Measurements from ENCODE around the gene GALNT18. TPM values are rescaled to one million over a fixed set of nuclear protein-coding genes. Genes with fewer than 3 reads are reported as not detected.

Gene GALNT18
- total RNA-seq, 1 donor from 2014 or later, result 6.6 TPM

DNA sequence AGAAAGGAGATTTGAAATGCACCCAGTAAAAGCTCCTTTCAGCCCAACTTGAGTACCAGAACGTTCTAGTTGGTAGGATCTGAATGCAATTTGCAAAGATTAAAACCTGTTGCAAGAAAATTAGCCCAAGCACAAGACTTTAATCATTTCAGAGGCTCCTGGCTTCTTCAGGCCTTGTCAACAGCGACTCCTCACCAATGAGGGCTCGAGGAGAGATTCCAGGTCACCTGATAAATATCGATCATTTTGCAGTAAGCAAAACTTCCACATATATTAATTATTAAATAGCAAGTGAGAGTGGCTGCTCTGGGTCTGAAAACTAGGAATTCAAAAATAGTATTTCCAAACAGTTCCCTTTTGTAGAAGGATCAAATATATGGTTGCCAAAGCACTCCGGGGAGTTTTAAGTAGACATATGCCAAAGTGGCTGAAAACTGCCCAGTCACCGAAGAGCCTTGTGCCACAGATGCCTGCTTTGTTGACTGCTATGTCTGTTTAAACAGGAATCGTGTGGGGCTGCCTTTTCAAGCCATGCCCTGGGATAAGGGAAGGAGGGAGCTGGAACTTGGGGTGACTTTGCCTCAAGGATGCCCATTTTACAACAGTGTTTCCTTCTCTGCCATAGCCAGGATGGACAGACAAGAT, 332.7 kb downstream of the GALNT18 start:
- Histone ChIP-seq H3K4me3 (ENCODE audit: low read depth, low read length) (no peak overlapping the region), H3K36me3 (ENCODE audit: control insufficient read depth, insufficient read depth, low read length) (no peaks in the 10 kb centered on the region), H3K27me3 (ENCODE audit: control insufficient read depth, insufficient read depth, low read length) (no peaks in the 10 kb centered on the region)
- no peak for DNase-seq (ENCODE audit: low read depth)
- TF ChIP-seq, protein P1, sequence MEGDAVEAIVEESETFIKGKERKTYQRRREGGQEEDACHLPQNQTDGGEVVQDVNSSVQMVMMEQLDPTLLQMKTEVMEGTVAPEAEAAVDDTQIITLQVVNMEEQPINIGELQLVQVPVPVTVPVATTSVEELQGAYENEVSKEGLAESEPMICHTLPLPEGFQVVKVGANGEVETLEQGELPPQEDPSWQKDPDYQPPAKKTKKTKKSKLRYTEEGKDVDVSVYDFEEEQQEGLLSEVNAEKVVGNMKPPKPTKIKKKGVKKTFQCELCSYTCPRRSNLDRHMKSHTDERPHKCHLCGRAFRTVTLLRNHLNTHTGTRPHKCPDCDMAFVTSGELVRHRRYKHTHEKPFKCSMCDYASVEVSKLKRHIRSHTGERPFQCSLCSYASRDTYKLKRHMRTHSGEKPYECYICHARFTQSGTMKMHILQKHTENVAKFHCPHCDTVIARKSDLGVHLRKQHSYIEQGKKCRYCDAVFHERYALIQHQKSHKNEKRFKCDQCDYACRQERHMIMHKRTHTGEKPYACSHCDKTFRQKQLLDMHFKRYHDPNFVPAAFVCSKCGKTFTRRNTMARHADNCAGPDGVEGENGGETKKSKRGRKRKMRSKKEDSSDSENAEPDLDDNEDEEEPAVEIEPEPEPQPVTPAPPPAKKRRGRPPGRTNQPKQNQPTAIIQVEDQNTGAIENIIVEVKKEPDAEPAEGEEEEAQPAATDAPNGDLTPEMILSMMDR (IDR thresholded peaks at IDR 0.05; ENCODE audit: insufficient read depth, low read length, poor library complexity, severe bottlenecking), result no peak

DNA sequence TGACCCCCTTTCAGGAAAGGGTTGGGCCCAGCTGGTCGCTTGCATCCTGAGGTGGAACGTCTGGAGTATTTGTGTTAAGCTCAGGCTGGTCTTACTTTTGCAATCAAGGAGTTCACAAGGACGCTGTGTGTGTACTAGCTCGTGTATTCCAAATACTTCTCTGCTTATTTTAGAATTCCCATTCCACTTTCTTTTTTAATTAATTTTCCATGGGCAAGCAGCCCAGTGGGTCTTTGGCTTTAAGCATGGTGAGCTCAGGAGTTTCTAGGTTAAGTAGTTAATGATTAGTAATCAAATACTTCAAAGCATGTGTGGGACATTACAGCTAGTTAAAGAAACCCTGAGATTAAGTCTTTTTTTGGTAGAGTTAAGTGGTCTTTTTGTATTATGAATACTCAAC, 337.3 kb downstream of the GALNT18 start:
- TF ChIP-seq, protein P1 (IDR thresholded peaks at IDR 0.05; ENCODE audit: insufficient read depth, low read length, poor library complexity, severe bottlenecking), result no peak
- no peak for DNase-seq (ENCODE audit: low read depth)
- no peak overlapping the region for H3K4me3 ChIP-seq (ENCODE audit: low read depth, low read length)
- no peaks in the 10 kb centered on the region for H3K36me3 ChIP-seq (ENCODE audit: control insufficient read depth, insufficient read depth, low read length)
- no peaks in the 10 kb centered on the region for H3K27me3 ChIP-seq (ENCODE audit: control insufficient read depth, insufficient read depth, low read length)

DNA sequence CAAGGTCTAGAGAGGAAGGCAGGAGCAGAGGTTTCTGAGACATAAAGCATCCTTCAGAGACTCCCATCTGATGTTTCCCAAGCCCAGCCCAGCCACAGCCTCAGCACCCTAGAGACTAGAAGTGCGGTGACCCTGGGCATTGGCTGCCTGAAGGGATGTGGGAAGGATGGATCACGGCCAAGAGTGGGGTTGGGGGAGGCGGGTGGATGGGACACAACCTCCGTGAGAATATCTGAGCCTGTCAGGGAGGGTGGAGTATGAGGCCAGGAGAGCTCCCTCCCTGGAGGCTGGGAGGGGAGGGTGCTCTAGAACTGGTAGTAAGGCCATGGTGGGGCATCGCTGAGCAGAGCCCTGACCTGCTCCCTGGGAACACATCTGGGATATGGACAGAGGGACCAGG, 340.2 kb downstream of the GALNT18 start:
- no peak overlapping the region for H3K4me3 ChIP-seq (ENCODE audit: low read depth, low read length)
- no peak for DNase-seq (ENCODE audit: low read depth)
- no peaks in the 10 kb centered on the region for H3K27me3 ChIP-seq (ENCODE audit: control insufficient read depth, insufficient read depth, low read length)
- TF ChIP-seq, protein P1 (IDR thresholded peaks at IDR 0.05; ENCODE audit: insufficient read depth, low read length, poor library complexity, severe bottlenecking), result no peak
- H3K36me3 ChIP-seq (ENCODE audit: control insufficient read depth, insufficient read depth, low read length), result no peaks in the 10 kb centered on the region

DNA sequence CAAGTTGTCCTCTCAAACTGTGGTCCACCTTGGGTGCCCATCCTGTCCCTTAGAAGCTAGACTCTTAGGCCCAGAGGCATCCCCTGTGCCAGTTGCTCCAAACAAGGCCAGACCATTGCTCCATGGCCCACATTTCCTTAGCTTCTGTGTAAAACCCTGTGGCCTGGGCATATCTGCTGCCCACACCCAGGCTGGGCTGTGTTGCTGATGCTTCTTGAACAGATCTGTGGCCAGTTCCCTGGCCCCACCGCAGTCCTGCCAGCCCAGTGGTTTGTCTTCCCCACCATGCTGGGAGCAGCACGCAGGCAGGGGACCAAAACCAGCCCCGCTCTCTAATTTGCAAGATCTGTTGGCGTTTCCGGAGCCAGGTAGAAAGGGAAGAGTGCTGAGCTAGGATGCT, 341.0 kb downstream of the GALNT18 start:
- Histone ChIP-seq H3K27me3 (ENCODE audit: control insufficient read depth, insufficient read depth, low read length) (no peaks in the 10 kb centered on the region), H3K36me3 (ENCODE audit: control insufficient read depth, insufficient read depth, low read length) (no peaks in the 10 kb centered on the region), H3K4me3 (ENCODE audit: low read depth, low read length) (no peak overlapping the region)
- no peak for DNase-seq (ENCODE audit: low read depth)
- TF ChIP-seq, protein P1 (IDR thresholded peaks at IDR 0.05; ENCODE audit: insufficient read depth, low read length, poor library complexity, severe bottlenecking), result no peak

DNA sequence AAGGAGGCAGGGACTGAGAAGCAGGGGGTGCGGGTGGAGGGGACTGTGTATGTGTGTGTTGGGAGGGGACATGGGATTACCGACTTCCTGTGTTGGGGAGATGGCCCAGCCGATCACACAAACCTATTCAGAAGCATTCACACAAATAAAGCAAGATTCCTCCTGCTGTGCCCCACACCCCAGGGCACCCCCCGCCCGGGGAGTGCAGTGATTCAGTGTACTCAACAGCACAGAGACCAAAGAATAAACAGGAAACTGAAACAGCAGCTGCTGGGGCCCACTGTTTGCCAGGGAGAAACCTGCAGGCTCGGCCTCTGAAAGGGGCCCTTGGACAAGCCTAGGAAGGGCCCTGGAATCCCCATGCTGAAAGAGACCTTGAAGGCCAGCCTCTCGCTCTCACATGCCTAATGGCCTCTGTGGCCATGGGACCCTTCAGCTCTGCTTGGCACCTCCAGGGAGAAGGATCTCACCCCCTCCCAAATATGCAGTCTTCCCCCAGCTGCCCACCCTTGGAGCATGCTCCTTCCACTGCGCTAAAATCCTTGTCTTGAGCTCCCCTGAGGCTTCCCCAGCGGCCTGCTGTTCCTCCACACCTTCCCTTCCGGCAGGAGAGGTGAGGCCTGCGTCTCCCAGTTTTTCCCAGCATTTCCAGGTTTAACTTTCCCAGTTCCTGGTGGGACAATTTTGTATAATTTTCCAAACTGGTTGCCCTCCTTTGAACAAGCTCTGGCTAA, 341.7 kb downstream of the GALNT18 start:
- no peak for DNase-seq (ENCODE audit: low read depth)
- TF ChIP-seq, protein P1 (IDR thresholded peaks at IDR 0.05; ENCODE audit: insufficient read depth, low read length, poor library complexity, severe bottlenecking), result no peak

More for the DNA sequence above, 341.7 kb downstream of the GALNT18 start:
- Histone ChIP-seq H3K4me3 (ENCODE audit: low read depth, low read length) (no peak overlapping the region), H3K27me3 (ENCODE audit: control insufficient read depth, insufficient read depth, low read length) (no peaks in the 10 kb centered on the region), H3K36me3 (ENCODE audit: control insufficient read depth, insufficient read depth, low read length) (no peaks in the 10 kb centered on the region)
